IPS-15b (cell line): ENCODE results near the gene INTS6L.

Experiments used
- H3K27me3 ChIP-seq: one replicate; pipeline ENCODE4 v1.6.1; 2013; ENCODE audit warnings: low read length; ENCODE audit not compliant: control insufficient read depth, insufficient read depth
- H3K36me3 ChIP-seq: one replicate; pipeline ENCODE4 v1.6.1; 2013; ENCODE audit warnings: low read length; ENCODE audit not compliant: control insufficient read depth, insufficient read depth
- H3K4me1 ChIP-seq: one replicate; pipeline ENCODE4 v1.6.1; 2013; ENCODE audit warnings: mild to moderate bottlenecking, low read length; ENCODE audit not compliant: control insufficient read depth, insufficient read depth
- H3K4me3 ChIP-seq: one replicate; pipeline ENCODE4 v1.5.1; 2013; ENCODE audit warnings: low read depth, low read length
- H3K9ac ChIP-seq: one replicate; pipeline ENCODE4 v1.6.1; 2013; ENCODE audit warnings: low read depth, mild to moderate bottlenecking, low read length
- H3K9me3 ChIP-seq: one replicate; pipeline ENCODE4 v1.6.1; 2013; ENCODE audit warnings: mild to moderate bottlenecking, low read length; ENCODE audit not compliant: control insufficient read depth, insufficient read depth

The INTS6L gene

GRCh38 chrX:135629342-135629741 is 108.9 kb downstream of the INTS6L start:
- Histone ChIP-seq H3K4me1 (no peaks in the 10 kb centered on the region), H3K36me3 (no peaks in the 10 kb centered on the region), H3K4me3 (no peak overlapping the region), H3K9ac (no peak overlapping the region), H3K9me3 (no peaks in the 10 kb centered on the region), H3K27me3 (no peaks in the 10 kb centered on the region)
